SU-DHL-6 (cell line): ENCODE results near the gene ARF4.

Experiments used
- H2AFZ ChIP-seq: fragments of 200-600 bp; sonication (generic); 2 replicates; pipeline ENCODE4 v1.6.1; 2014; ENCODE audit warnings: low read depth, mild to moderate bottlenecking, moderate library complexity, mixed read lengths, antibody characterized with exemption, low read length; ENCODE audit not compliant: severe bottlenecking
- H3F3A ChIP-seq: fragments of 200-600 bp; shearing (Covaris generic); 2 replicates; pipeline ENCODE4 v1.6.0; 2016; ENCODE audit warnings: antibody characterized with exemption, mild to moderate bottlenecking; ENCODE audit not compliant: insufficient read depth
- H3K27ac ChIP-seq: fragments of 200-600 bp; sonication (generic); 2 replicates; pipeline ENCODE4 v1.5.1; 2016; ENCODE audit warnings: low read depth, mild to moderate bottlenecking, low read length, moderate library complexity, mixed read lengths
- H3K27me3 ChIP-seq: fragments of 200-600 bp; sonication (generic), shearing (Covaris generic); 2 replicates; pipeline ENCODE4 v1.6.0; 2014; ENCODE audit warnings: mild to moderate bottlenecking, low read length
- H3K36me3 ChIP-seq: fragments of 200-600 bp; sonication (generic); 2 replicates; pipeline ENCODE4 v1.6.1; 2014; ENCODE audit warnings: mild to moderate bottlenecking, low read length, mixed read lengths
- H3K4me2 ChIP-seq: fragments of 300-600, 200-600 bp; shearing (Covaris generic), sonication (generic); 2 replicates; pipeline ENCODE4 v1.6.0; 2014; ENCODE audit warnings: low read length, low read depth, mild to moderate bottlenecking; ENCODE audit not compliant: poor library complexity, severe bottlenecking
- H3K4me3 ChIP-seq: fragments of 200-600 bp; sonication (generic); 2 replicates; pipeline ENCODE4 v1.5.1; 2014; ENCODE audit warnings: antibody characterized with exemption, low read length, mild to moderate bottlenecking, mixed read lengths; ENCODE audit not compliant: insufficient read depth, poor library complexity, severe bottlenecking
- H3K79me2 ChIP-seq: fragments of 200-600 bp; sonication (generic); 2 replicates; pipeline ENCODE4 v1.6.1; 2014; ENCODE audit warnings: mild to moderate bottlenecking, low read length, moderate library complexity; ENCODE audit not compliant: insufficient read depth
- H3K9ac ChIP-seq: fragments of 200-600 bp; sonication (generic); 2 replicates; pipeline ENCODE4 v1.7.0; 2014; ENCODE audit warnings: mild to moderate bottlenecking, low read length
- H3K9me2 ChIP-seq: fragments of 200-600 bp; sonication (generic); replicated peaks from 2 replicates; pipeline ENCODE4 v1.6.1; 2014; ENCODE audit warnings: low read length; ENCODE audit not compliant: insufficient read depth
- H3K9me3 ChIP-seq: fragments of 200-600 bp; sonication (generic); 2 replicates; pipeline ENCODE4 v1.6.1; 2014; ENCODE audit warnings: low read length, mixed read lengths; ENCODE audit not compliant: insufficient read depth
- H4K20me1 ChIP-seq: fragments of 200-600 bp; sonication (generic); 2 replicates; pipeline ENCODE4 v1.6.1; 2014; ENCODE audit warnings: low read depth, mild to moderate bottlenecking, antibody characterized with exemption, low read length, moderate library complexity, mixed read lengths
- EZH2phosphoT487 ChIP-seq: fragments of 200-600 bp; sonication (generic), shearing (Covaris generic); conservative IDR thresholded peaks from 2 replicates; pipeline ENCODE4 v1.6.1; 2018; ENCODE audit warnings: mild to moderate bottlenecking, antibody characterized with exemption, low read length, moderate library complexity, mixed read lengths
- TF ChIP-seq, protein P1 (sequence below): fragments of 200-600 bp; sonication (generic); IDR thresholded peaks from one replicate; pipeline ENCODE4 v1.5.1; 2017; ENCODE audit warnings: antibody characterized with exemption, mild to moderate bottlenecking, low read length, moderate library complexity; ENCODE audit not compliant: insufficient read depth, poor library complexity, severe bottlenecking

Gene ARF4

DNA sequence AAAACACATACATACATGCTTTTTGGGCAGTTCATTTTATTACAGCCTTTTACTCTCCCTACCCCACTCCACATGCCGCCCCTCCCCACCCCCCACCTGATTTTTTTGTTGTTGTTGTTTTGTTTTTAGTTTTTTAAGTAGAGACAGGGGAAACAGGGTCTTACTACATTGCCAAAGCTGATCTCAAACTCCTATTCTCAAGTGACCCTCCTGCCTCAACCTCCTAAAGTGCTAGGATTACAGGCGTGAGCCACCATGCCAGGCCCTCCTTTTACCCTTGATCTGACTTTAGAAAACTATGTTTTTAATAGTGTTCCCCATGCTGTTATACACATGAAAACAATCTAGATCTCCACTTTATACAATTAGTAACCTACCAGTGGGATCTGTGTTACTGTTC, 26.3 kb downstream of the ARF4 start:
- Histone ChIP-seq H3F3A (peaks cover 18% of the 10 kb centered on the region; the same call in 1 of the 2 replicates), H3K79me2 (peaks cover 14% of the 10 kb centered on the region; the same call in 1 of the 2 replicates)

DNA sequence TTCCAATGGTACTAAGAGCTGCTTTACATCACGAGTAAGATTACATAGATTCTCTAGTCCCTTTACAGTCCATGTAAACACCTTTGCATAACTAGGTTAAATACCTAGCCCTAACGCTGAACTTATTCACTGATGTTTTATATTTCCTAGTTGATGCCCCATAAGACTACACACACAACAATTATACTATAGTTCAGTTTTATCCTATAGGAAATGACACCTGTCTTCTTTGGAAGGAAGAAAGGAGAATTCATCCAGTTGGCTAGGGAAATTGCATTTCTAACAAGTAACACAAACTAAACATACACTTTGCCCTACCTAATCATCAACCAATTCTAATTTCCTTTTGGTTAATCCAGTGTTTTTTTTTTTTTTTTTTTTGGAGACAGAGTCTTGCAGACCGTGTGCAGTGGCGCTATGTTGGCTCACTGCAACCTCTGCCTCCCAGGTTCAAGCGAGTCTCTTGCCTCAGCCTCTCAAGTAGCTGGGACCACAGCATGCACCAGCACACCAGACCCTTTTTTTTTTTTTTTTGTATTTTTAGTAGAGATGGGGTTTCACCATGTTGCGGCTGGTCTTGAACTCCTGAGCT, 27.2 kb downstream of the ARF4 start:
- peaks cover 21% of the 10 kb centered on the region; the same call in 1 of the 2 replicates for H3K36me3 ChIP-seq
- TF ChIP-seq, protein P1, sequence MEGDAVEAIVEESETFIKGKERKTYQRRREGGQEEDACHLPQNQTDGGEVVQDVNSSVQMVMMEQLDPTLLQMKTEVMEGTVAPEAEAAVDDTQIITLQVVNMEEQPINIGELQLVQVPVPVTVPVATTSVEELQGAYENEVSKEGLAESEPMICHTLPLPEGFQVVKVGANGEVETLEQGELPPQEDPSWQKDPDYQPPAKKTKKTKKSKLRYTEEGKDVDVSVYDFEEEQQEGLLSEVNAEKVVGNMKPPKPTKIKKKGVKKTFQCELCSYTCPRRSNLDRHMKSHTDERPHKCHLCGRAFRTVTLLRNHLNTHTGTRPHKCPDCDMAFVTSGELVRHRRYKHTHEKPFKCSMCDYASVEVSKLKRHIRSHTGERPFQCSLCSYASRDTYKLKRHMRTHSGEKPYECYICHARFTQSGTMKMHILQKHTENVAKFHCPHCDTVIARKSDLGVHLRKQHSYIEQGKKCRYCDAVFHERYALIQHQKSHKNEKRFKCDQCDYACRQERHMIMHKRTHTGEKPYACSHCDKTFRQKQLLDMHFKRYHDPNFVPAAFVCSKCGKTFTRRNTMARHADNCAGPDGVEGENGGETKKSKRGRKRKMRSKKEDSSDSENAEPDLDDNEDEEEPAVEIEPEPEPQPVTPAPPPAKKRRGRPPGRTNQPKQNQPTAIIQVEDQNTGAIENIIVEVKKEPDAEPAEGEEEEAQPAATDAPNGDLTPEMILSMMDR = no peak
- TF ChIP-seq EZH2phosphoT487 = no peak
- peaks cover 16% of the 10 kb centered on the region; the same call in 1 of the 2 replicates for H3F3A ChIP-seq

More for the DNA sequence above, 26.3 kb downstream of the ARF4 start:
- H3K36me3 ChIP-seq = peaks cover 23% of the 10 kb centered on the region; the same call in 1 of the 2 replicates
- H3K4me2 ChIP-seq = no peak overlapping the region
- H3K27me3 ChIP-seq = no peaks in the 10 kb centered on the region
- no peaks in the 10 kb centered on the region for H4K20me1 ChIP-seq
- H3K4me3 ChIP-seq = no peak overlapping the region
- no peaks in the 10 kb centered on the region for H3K9me3 ChIP-seq
- no peaks in the 10 kb centered on the region for H3K9me2 ChIP-seq
- H3K27ac ChIP-seq = no peak overlapping the region
- TF ChIP-seq EZH2phosphoT487 = no peak
- TF ChIP-seq, protein P1 = no peak
- H2AFZ ChIP-seq = no peak overlapping the region
- no peak overlapping the region for H3K9ac ChIP-seq

DNA sequence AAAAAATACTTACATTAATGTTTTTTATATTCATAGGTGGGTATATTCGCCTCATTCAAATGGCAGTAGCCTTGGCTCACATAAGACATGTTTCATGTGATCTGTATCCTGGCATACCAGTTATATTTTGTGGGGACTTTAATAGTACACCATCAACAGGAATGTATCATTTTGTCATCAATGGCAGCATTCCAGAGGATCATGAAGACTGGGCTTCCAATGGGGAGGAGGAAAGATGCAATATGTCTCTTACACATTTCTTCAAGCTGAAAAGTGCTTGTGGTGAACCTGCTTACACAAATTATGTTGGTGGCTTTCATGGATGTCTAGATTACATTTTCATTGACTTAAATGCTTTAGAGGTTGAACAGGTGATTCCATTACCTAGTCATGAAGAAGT, 37.6 kb downstream of the ARF4 start:
- Histone ChIP-seq H3K4me3 (peak overlapping the region; percentile 3), H3F3A (peaks cover 20% of the 10 kb centered on the region)

More for the DNA sequence above, 27.2 kb downstream of the ARF4 start:
- H3K9ac ChIP-seq = no peak overlapping the region
- no peak overlapping the region for H2AFZ ChIP-seq
- H3K27me3 ChIP-seq = no peaks in the 10 kb centered on the region
- no peaks in the 10 kb centered on the region for H3K9me3 ChIP-seq
- H4K20me1 ChIP-seq = no peaks in the 10 kb centered on the region
- H3K4me2 ChIP-seq = no peak overlapping the region
- no peak overlapping the region for H3K4me3 ChIP-seq
- H3K9me2 ChIP-seq = no peaks in the 10 kb centered on the region
- no peak overlapping the region for H3K27ac ChIP-seq
- peaks cover 17% of the 10 kb centered on the region; the same call in 1 of the 2 replicates for H3K79me2 ChIP-seq

More for the DNA sequence above, 37.6 kb downstream of the ARF4 start:
- H3K9ac ChIP-seq = no peak overlapping the region
- no peak overlapping the region for H3K27ac ChIP-seq
- H3K79me2 ChIP-seq = peaks cover 76% of the 10 kb centered on the region
- no peaks in the 10 kb centered on the region for H3K27me3 ChIP-seq
- H3K36me3 ChIP-seq = peaks cover 36% of the 10 kb centered on the region
- TF ChIP-seq, protein P1 = no peak
- no peak for TF ChIP-seq EZH2phosphoT487
- no peak overlapping the region for H2AFZ ChIP-seq
- peak overlapping the region; percentile 89 for H3K4me2 ChIP-seq
- H3K9me3 ChIP-seq = no peaks in the 10 kb centered on the region
- H4K20me1 ChIP-seq = peaks cover 15% of the 10 kb centered on the region
- H3K9me2 ChIP-seq = no peaks in the 10 kb centered on the region
